T1000 (cell line): ENCODE measurements around the gene PERCC1.

Experiments
- DNase-seq: peaks from one replicate; lab custom pipeline; 2025; ENCODE audit warnings: mixed read lengths; lab: John Stamatoyannopoulos, UW

The PERCC1 gene

DNA sequence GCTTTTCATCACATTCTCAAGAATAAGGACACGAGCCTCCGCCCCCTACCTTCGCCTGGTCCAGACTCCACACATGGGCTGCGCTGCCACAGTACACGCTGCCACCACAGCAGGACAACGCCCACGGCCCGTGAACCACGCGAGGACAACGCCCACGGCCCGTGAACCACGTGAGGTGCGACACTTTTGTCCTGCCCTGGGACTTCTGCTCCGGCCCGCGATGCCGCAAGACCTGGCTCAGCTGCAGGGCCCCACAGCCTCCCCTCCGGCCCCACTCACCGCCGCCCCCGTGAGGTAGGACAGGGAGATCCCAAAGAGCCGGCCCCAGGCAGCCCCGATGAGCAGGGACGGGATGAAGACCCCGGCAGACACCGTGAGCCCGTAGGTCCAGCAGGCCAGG is 19.3 kb downstream of the PERCC1 start:
- DNase-seq: no peak

GRCh38 chr16:1450841-1451240 is 20.0 kb downstream of the PERCC1 start:
- DNase-seq: no peak

- DNase-seq: no peak
Observed at GRCh38 chr16:1451702-1452392, 21.0 kb downstream of the PERCC1 start.

DNA sequence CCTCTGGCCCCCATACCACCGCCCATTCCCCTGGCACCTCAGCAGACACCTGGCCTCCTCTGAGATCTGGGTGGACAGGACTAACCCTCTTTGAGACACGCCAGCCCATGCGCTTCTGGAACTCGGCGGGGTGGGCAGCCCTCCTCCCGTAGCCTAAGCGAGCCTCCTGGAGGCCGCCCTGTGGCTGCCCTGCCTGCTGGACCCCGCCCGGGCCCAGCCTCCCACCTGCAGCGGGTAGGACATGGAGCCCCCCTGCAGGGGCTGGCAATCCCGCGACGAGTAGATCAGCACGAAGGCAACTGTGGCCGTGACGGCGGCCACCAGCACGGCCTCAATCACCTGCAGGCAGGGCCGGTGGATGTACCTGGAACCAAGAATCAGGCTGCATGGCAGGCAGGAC is 21.7 kb downstream of the PERCC1 start:
- DNase-seq: no peak

DNA sequence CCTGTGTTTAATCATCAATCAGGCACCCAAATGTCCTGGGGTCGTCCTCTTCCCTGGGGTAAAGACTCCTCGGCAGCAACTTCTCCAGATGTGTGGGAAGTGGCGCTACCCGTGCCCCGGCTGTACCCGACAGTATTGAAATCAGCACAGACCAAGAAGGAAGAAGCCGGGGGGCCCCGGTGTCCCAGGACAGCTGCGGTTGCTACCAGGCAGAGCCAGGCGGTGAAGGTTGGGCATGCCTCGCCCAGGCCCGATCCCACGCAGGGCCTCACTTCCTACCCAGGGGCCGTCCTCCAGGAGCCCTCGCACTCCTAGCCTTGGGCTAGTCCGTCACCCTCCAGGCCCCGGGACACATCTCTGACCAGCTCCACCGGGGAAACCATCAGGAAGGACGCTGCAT is 22.4 kb downstream of the PERCC1 start:
- DNase-seq: no peak

GRCh38 chr16:1454561-1454960 is 23.7 kb downstream of the PERCC1 start:
- DNase-seq: no peak

DNA sequence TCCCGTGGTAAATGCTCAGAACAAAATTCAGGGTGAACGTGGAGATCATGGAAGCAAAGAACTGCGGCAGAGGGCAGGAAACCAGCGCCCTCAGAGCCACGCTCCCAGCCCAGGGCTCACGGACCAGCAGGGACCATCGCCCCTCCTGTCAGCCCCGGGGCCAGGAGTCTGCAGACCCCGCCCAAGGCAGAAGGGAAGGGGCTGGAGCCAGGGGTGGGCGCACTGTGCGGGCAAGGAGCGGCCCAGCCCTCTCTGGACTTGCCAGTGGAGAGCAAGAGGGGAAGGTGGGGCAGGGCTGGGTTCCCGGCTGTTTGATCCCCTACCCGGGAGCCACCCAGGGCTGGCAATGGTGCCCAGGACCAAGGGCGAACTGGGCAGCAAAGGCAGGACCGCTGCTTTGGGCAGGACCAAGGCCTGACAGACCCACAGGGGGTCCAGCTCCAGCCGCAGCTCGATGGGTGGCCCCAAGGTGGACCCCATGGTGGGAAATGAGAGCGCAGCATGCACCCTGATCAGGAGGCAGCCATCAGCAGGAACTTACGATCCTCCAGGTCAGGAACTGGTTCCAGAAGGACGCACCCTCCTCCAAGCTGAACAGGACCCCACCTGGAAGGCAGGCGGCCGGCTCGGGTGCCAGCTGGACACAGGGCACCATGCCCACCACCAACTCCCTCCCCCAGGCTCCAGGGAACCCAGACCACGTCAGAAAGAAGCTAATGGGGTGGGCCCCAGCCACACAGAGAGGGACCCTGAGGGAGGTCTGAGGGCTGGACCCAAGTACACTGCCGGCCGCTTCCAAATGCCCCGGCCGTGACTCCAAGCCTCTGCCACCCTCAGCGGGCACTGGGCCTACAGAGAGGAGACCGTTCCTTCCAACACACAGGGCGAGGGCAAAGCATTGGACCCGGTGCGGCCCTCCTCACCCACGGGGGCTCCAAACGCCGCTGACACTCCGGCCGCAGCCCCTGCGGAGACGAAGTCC is 24.6 kb downstream of the PERCC1 start:
- DNase-seq: no peak

DNA sequence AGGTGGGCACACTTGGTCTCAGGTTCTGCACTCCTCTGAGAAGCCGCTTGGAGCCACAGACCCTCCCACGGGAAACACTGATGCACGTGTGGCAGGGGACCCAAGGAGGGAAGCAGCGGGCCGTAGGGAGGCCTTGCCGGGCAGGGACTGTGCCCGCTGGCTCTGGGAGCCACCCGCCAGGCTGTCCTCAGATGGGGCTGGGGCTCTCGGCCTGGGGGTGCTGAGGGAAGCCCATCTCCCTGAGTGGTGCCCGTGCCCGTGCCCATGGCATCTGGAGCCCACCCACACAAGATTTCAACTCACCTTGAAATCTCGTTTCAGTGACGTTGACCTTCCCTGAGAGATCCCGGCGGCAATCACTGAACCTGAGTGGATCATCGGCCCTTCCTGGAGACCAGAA is 26.1 kb downstream of the PERCC1 start:
- no peak for DNase-seq

- no peak for DNase-seq
Observed at GRCh38 chr16:1457489-1458245, 26.8 kb downstream of the PERCC1 start.

- no peak for DNase-seq
Observed at GRCh38 chr16:1458336-1458976, 27.6 kb downstream of the PERCC1 start.

GRCh38 chr16:1458977-1459341 is 28.1 kb downstream of the PERCC1 start:
- DNase-seq: no peak

DNA sequence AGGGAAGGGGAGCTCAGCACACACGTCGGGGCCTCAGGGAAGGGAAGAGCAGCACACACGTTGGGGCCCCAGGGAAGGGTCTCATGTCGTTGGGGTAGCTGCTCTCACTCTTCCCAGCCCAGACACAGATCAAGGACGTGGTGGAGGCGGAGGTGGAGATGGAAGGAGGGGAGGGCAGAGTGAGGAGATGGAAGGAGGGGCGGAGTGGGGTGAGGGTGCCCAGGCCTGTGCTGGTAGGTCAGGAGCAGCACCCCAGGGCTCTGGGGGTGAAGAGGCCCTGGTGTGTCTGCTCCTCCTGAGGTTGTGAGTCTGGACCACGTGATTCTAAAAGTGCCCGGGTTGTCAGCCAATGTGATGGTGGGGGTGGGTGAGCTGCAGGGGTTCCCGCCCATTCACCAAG is 29.1 kb downstream of the PERCC1 start:
- no peak for DNase-seq

DNA sequence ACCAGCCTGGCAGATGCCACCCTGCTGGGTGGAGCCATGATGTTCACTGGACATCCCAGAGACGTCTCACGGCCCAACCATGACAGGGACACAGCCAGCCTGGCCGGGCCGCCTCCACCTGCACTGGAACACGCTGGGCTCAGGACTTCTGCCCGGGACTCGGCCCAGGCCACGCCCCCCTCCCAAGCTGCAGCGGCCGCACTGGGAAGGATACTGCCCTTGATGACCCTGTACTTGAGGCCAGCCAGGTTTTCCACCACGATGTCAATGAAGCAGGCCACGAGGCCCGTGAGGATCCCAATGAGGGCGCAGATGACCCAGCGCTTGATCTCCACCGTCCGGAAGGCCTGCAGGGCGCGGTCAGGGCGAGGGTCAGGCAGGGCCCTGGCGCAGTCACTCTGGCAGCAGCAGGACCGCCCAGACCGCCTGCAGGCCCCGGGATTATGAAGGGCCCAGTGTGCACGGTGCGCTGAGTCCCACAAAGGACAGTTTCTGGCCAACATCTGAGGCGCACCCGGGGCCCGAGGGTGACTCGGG is 29.8 kb downstream of the PERCC1 start:
- no peak for DNase-seq

DNA sequence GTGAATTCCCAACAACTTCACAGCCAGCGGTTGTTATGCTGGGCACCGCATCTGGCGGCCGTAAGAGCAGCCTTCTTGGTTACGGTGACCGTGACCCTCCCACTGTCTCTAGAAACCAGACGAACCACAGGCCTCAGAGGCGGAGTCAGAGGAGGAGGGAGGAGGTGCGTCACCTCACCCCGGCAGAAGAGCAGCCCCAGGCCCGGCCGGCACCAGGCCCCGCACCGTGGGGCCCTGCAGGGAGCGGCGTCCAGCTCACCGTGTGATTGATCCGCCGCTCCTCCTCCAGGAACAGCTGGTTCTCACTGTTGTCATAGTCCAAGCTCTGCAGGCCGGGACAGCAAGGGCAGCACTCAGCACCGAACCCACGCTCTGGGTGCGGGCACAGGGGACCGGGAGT is 30.3 kb downstream of the PERCC1 start:
- DNase-seq: no peak

- DNase-seq: no peak
Observed at GRCh38 chr16:1464196-1464893, 33.5 kb downstream of the PERCC1 start.

- DNase-seq: no peak
Observed at GRCh38 chr16:1464894-1465566, 34.2 kb downstream of the PERCC1 start.

GRCh38 chr16:1465567-1465915 is 34.7 kb downstream of the PERCC1 start:
- DNase-seq: no peak

GRCh38 chr16:1466054-1466453 is 35.2 kb downstream of the PERCC1 start:
- no peak for DNase-seq

GRCh38 chr16:1466968-1467521 is 36.2 kb downstream of the PERCC1 start:
- DNase-seq: no peak

GRCh38 chr16:1468426-1468810 is 37.5 kb downstream of the PERCC1 start:
- no peak for DNase-seq
